HG03575 (cell line): ENCODE results near the gene RASGRF2.
"Not testable (repeated sequence)": the region's sequence is repeated elsewhere in the genome, so short reads cannot be mapped to it uniquely, and the experiment has no call there.

ENCODE experiments used
- ATAC-seq: cut with Tn5 transposase; IDR thresholded peaks from one replicate; pipeline ENCODE4 v1.9.1; 2021; ENCODE audit not compliant: unreplicated experiment, insufficient number of reproducible peaks, low FRiP score; ENCODE audit errors: extremely low read depth

RASGRF2 gene

GRCh38 chr5:81010336-81011169, 50.4 kb downstream of the RASGRF2 start:
- ATAC-seq, result no peak

GRCh38 chr5:81014348-81014747, 54.2 kb downstream of the RASGRF2 start:
- ATAC-seq, result no peak

GRCh38 chr5:81016116-81016515, 56.0 kb downstream of the RASGRF2 start:
- no peak for ATAC-seq

- no peak for ATAC-seq
Observed at GRCh38 chr5:81017320-81017719, 57.2 kb downstream of the RASGRF2 start.

- ATAC-seq, result not testable (repeated sequence)
Observed at GRCh38 chr5:81018608-81019007, 58.4 kb downstream of the RASGRF2 start.

GRCh38 chr5:81019748-81020147, 59.6 kb downstream of the RASGRF2 start:
- ATAC-seq, result no peak

GRCh38 chr5:81020478-81021167, 60.5 kb downstream of the RASGRF2 start:
- ATAC-seq, result no peak

GRCh38 chr5:81021486-81021885, 61.3 kb downstream of the RASGRF2 start:
- no peak for ATAC-seq

GRCh38 chr5:81021951-81022687, 62.0 kb downstream of the RASGRF2 start:
- no peak for ATAC-seq

- no peak for ATAC-seq
Observed at GRCh38 chr5:81022688-81023084, 62.5 kb downstream of the RASGRF2 start.

- no peak for ATAC-seq
Observed at GRCh38 chr5:81023261-81023970, 63.3 kb downstream of the RASGRF2 start.

GRCh38 chr5:81027481-81028058, 67.4 kb downstream of the RASGRF2 start:
- no peak for ATAC-seq

GRCh38 chr5:81028888-81029287, 68.7 kb downstream of the RASGRF2 start:
- not testable (repeated sequence) for ATAC-seq

GRCh38 chr5:81029736-81030135, 69.6 kb downstream of the RASGRF2 start:
- not testable (repeated sequence) for ATAC-seq

GRCh38 chr5:81030236-81031034, 70.3 kb downstream of the RASGRF2 start:
- not testable (repeated sequence) for ATAC-seq

- no peak for ATAC-seq
Observed at GRCh38 chr5:81035522-81035921, 75.4 kb downstream of the RASGRF2 start.

- ATAC-seq, result no peak
Observed at GRCh38 chr5:81038495-81038894, 78.3 kb downstream of the RASGRF2 start.

- no peak for ATAC-seq
Observed at GRCh38 chr5:81044868-81045267, 84.7 kb downstream of the RASGRF2 start.
